GM10266 (cell line): Measurements from ENCODE around the gene SPIRE1.

Source experiments
- DNase-seq: peaks from one replicate; pipeline ENCODE4 v3.0.0; 2012; ENCODE audit errors: extremely low spot score
- TF ChIP-seq, protein P1 (sequence below): IDR thresholded peaks from 2 replicates; pipeline ENCODE4 v1.5.1; 2012; ENCODE audit warnings: mild to moderate bottlenecking, low read depth; ENCODE audit not compliant: control insufficient read depth, insufficient read depth; ENCODE audit errors: missing control alignments

The SPIRE1 gene

DNA sequence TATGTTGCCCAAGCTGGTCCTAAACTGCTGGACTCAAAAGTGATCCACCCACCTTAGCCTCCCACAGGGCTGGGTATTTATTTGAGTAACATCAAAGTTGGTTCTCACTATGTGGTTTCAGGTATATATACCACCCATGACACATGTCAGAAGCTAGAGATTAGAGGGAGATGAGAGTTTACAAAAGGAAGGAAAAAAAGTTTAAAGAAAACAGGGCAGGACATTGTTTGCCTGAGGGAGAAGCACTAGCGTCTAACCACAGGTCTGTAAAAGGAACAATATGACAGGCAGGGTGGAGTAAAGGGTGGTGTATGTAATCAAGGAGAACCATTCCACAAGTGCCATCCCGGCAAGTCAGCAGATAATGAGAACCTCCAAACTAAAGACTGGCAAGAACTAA lies 36.1 kb upstream of the SPIRE1 start:
- no peak for DNase-seq
- TF ChIP-seq, protein P1, sequence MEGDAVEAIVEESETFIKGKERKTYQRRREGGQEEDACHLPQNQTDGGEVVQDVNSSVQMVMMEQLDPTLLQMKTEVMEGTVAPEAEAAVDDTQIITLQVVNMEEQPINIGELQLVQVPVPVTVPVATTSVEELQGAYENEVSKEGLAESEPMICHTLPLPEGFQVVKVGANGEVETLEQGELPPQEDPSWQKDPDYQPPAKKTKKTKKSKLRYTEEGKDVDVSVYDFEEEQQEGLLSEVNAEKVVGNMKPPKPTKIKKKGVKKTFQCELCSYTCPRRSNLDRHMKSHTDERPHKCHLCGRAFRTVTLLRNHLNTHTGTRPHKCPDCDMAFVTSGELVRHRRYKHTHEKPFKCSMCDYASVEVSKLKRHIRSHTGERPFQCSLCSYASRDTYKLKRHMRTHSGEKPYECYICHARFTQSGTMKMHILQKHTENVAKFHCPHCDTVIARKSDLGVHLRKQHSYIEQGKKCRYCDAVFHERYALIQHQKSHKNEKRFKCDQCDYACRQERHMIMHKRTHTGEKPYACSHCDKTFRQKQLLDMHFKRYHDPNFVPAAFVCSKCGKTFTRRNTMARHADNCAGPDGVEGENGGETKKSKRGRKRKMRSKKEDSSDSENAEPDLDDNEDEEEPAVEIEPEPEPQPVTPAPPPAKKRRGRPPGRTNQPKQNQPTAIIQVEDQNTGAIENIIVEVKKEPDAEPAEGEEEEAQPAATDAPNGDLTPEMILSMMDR, result no peak

DNA sequence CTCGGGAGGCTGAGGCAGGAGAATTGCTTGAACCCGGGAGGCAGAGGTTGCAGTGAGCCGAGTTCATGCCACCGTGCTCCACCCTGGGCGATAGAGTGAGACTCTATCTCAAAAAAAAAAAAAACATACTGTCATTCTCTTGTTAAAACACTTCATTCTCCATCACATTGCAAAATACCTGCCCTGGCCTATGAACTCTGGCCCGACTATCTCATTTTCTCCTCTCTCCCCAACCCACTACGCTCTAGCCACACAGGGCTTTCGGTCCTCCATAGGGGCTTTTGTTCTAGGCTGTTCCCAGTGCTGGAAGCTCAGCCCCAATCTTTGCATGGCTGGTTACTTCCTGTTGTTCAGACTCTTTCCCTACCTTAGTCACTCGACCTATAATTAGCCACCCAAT lies 34.3 kb upstream of the SPIRE1 start:
- DNase-seq, result no peak
- TF ChIP-seq, protein P1, result no peak

DNA sequence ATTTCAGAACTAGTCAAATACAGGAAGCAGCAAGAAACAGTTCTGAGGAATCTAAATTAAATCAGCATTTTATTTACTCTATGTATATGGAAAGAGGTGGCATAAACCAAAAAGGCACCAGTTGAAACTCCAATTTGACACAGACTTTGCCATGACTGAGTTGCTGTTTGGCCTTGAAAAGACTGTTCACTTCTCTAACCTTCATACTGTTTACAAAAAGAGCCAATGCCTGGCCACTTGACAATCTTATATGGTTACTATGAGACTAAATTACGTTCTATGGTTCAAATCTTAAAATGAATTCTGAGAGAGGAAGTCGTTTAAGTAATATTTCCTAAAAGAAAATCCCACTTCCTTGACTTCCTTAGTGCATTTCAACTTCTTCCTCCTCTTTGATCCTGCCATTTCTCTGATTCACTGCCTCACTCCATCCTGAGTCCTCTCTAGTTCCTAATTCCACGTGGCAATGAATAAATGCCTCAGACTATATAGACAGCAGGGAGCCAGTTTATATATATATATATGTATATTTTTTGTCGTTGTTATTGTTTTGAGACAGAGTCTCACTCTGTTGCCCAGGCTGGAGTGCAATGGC lies 31.4 kb upstream of the SPIRE1 start:
- DNase-seq, result no peak
- TF ChIP-seq, protein P1, result no peak

DNA sequence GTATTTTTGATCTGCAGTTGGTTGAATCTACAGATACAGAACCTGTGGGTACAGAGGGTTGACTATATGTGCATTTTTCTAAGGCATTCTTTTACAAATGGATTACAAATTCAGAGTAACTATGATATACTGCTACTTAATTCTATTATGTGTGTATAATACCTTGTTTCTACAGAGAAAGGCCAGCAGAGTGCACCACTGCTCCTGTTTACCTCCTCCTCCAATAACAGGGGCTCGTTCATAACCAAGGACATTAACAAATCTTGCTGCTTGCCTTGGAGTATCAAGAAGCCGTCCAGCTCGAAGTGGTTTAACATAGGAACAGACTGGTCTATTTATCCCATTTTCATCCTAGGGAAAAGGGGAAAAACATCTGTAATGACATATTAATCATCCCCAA lies 28.2 kb upstream of the SPIRE1 start:
- DNase-seq, result no peak
- TF ChIP-seq, protein P1, result no peak

DNA sequence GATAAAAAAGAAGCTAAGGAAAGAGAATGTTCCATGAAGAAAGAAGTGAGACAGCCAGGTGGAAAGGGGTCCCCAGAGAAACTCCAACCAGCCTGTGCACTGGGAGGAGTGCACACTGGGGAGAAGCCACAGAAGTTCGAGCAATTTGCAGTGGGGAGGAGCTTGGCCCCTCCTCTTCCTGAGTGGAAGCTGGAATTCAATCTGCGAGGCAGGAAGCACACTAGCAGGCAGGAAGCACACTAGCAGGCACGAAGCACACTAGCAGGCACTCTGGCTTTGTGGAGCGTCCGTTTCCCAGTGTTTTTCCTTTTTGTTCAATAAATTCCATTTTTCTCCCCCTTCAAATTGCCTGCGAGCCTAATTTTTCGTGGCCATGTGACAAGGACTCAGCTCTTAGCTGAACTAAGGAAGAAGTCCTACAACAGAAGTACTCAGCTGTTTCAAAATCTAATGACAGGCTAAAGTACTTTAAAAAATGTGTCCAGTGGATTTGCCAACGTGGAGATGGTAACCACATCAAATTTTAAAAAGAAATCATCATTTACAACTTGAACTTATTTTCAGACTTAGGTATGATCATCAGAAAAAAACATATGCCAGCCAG lies 21.4 kb upstream of the SPIRE1 start:
- TF ChIP-seq, protein P1, result no peak
- no peak for DNase-seq

DNA sequence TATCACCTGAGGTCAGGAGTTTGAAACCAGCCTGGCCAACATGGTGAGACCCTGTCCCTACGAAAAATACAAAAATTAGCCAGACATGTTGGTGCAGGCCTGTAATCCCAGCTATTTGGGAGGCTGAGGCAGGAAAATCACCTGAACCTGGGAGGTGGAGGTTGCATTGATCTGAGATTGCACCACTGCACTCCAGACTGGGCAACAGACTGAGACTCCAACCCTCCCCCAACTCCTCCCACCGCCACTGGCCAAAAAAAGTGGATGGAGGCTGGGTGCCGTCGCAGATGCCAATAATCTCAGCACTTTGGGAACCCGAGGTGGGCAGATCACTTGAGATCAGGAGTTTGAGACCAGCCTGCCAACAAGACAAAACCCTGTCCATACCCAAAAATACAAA lies 10.1 kb upstream of the SPIRE1 start:
- TF ChIP-seq, protein P1, result no peak
- no peak for DNase-seq

DNA sequence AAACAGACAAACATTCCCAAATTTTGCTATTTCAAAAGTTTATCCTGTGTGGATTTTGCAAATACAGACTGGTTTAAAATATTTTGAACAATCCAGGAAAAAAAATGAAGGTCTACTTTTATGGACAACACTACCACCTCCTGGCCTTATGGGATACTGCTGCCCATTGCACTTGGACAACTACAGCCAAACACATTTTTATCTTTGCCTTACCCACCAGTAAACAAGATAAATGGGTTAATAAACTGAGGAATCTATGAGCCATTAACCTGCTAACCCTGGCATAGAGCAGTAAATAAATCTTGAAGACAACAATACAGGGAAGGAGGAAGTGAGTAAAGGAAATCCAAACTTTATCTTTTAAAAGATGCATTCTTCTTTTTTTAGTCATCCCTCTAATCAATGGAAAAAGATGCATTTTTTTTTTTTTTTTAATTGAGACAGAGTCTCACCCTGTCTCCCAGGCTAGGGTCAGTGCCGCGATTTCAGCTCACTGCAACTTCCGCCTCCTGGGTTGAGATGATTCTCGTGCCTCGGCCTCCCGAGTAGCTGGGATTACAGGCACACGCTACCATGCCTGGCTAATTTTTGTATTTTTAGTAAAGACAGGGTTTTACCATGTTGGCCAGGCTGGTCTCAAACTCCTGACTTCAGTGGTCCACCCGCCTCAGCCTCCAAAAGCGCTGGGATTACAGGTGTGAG lies 2.1 kb upstream of the SPIRE1 start:
- TF ChIP-seq, protein P1, result peak; percentile 87
- peak; percentile 68 for DNase-seq
